ENCODE results near the gene IFNGR2. TPM values are rescaled to one million over a fixed set of nuclear protein-coding genes. Genes with fewer than 3 reads are reported as not detected.

IFNGR2 gene
- total and polyA plus RNA-seq, 2 of the 8 experiments (the other 6 are each of a cell fraction or from before 2014, with no cell fraction given), result 36.0 to 46.4 TPM

DNA sequence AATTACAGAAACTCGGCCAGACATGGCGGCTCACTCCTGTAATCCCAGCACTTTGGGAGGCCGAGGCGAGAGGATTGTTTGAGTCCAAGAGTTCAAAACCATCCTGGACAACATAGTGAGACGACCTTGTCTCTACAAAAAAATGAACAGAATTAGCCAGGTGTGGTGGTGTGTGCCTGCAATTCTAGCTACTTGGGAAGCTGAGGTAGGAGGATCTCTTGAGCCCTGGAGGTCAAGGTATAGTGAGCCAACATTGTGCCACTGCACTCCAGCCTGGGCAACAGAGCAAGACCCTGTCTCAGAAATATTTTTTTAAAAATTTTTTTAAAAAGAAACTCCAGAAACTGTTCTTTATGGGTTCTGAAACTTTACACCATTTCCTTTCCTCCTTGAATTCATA, 38.4 kb upstream of the IFNGR2 start:
- DNase-seq (ENCODE audit: low read depth in 1 of 2, low spot score in 2 of 2) (no peak), FAIRE-seq (no peak)
- Histone ChIP-seq H4K8ac (ENCODE audit: extremely low read depth, insufficient read depth, low read length) (no peak overlapping the region), H2BK12ac (ENCODE audit: low read depth, low read length) (0 out of 2 replicates have a peak overlapping the region, but pooled peaks have one; percentile 70), H4K20me1 (replicated peaks in 1 of 2; ENCODE audit: control insufficient read depth in 1 of 2, insufficient read depth in 2 of 2, low read length in 2 of 2) (no peaks in the 10 kb centered on the region), H3K9ac (replicated peaks in 1 of 4; ENCODE audit: extremely low read depth in 1 of 4, low read depth in 3 of 4, low read length in 3 of 4) (no peak overlapping the region), H3K18ac (ENCODE audit: extremely low read depth, low read length) (no peak overlapping the region), H3K56ac (replicated peaks; ENCODE audit: insufficient read length, low read depth, low read length) (no peak overlapping the region), H4K91ac (replicated peaks; ENCODE audit: insufficient read length, low read length) (no peak overlapping the region), H3K9me3 (ENCODE audit: insufficient read depth in 2 of 2, low read depth in 1 of 2, low read length in 1 of 2) (peaks cover 0 to 3% of the 10 kb centered on the region in 2 experiments; a peak in 2 of 4 replicates), H3K4me2 (ENCODE audit: insufficient read depth in 1 of 2, low read depth in 2 of 2, low read length in 2 of 2) (no peak overlapping the region), H3K23me2 (ENCODE audit: low read depth, low read length) (no peaks in the 10 kb centered on the region), H3K79me2 (ENCODE audit: control insufficient read depth in 1 of 2, insufficient read depth in 2 of 2, low read length in 2 of 2) (no peaks in the 10 kb centered on the region), H3K23ac (ENCODE audit: insufficient read length) (no peak overlapping the region), H3K14ac (ENCODE audit: insufficient read length) (no peak overlapping the region), H3K4me3 (ENCODE audit: extremely low read depth in 1 of 4, insufficient read depth in 2 of 4, low read depth in 3 of 4, low read length in 4 of 4) (no peak overlapping the region), H3K4me1 (replicated peaks in 1 of 4; ENCODE audit: control insufficient read depth in 3 of 4, insufficient read depth in 4 of 4, low read length in 3 of 4) (peaks cover 0 to 24% (median 11%) of the 10 kb centered on the region in 4 experiments; a peak in 6 of 7 replicates), H3K27ac (ENCODE audit: low read depth, low read length) (no peak overlapping the region), H2AFZ (ENCODE audit: low read length) (no peak overlapping the region), H2BK15ac (ENCODE audit: low read length) (no peak overlapping the region), H3K4ac (replicated peaks; ENCODE audit: insufficient read length, low read depth, low read length) (no peak overlapping the region), H2BK5ac (ENCODE audit: low read depth, low read length) (no peak overlapping the region), H4K5ac (ENCODE audit: insufficient read length, low read depth, low read length) (no peak overlapping the region), H3K36me3 (ENCODE audit: control insufficient read depth in 2 of 4, insufficient read depth in 4 of 4, low read length in 3 of 4) (no peaks in the 10 kb centered on the region), H2BK120ac (replicated peaks; ENCODE audit: low read depth, low read length) (no peak overlapping the region), H3K27me3 (replicated peaks in 1 of 4; ENCODE audit: control insufficient read depth in 3 of 4, extremely low read depth in 1 of 4, insufficient read depth in 3 of 4, low read length in 3 of 4) (no peaks in the 10 kb centered on the region), H2AK5ac (ENCODE audit: low read depth, low read length) (no peak overlapping the region), H3K79me1 (ENCODE audit: low read depth, low read length) (no peaks in the 10 kb centered on the region), H2BK20ac (ENCODE audit: low read length) (peak overlapping the region; percentile 48; the same call in 1 of the 2 replicates)
- WGBS, 2 experiments (ENCODE audit: extremely low coverage in 1 of 2, insufficient coverage in 1 of 2, insufficient read length in 1 of 2, insufficient replicate concordance in 2 of 2, low coverage in 1 of 2, low lambda C conversion rate in 2 of 2, missing lambda C conversion rate in 1 of 2), result 92% methylated on average over 5 of the region's 5 CpGs; no CpG with 5 or more reads in 1 of the 2 experiments
- TF ChIP-seq EGR1 (IDR thresholded peaks at IDR 0.05; ENCODE audit: borderline replicate concordance, low read depth, low read length), result no peak
- TF ChIP-seq, protein P1, sequence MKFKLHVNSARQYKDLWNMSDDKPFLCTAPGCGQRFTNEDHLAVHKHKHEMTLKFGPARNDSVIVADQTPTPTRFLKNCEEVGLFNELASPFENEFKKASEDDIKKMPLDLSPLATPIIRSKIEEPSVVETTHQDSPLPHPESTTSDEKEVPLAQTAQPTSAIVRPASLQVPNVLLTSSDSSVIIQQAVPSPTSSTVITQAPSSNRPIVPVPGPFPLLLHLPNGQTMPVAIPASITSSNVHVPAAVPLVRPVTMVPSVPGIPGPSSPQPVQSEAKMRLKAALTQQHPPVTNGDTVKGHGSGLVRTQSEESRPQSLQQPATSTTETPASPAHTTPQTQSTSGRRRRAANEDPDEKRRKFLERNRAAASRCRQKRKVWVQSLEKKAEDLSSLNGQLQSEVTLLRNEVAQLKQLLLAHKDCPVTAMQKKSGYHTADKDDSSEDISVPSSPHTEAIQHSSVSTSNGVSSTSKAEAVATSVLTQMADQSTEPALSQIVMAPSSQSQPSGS (IDR thresholded peaks at IDR 0.05; ENCODE audit: low read length), result no peak
- ChIA-PET POLR2A (ENCODE audit: partially characterized antibody) (no interaction called here), CTCF (ENCODE audit: partially characterized antibody) (interaction anchor here (0.6 to 2.5 kb wide), 2 partner anchors 11 to 53 kb away, joined by 3 to 12 read pairs; no protein-coding TSS in a partner anchor)
